Kidney (tissue), 14 donors: Measurements from ENCODE around the gene ANKZF1. TPM values are rescaled to one million over a fixed set of nuclear protein-coding genes. Genes with fewer than 3 reads are reported as not detected.

Experiments used
- DNase-seq, 5 donors: peaks; one replicate each; pipeline ENCODE4 v3.0.0-alpha.2; 2013 to 2020
- FAIRE-seq: peaks from 2 replicates; lab custom pipeline; 2012; peaks lifted over from hg19 to GRCh38; lab: Jason Lieb, UNC
- H3K27ac ChIP-seq, 2 donors: one replicate each; pipeline ENCODE4 v1.7.0; 2013; ENCODE audit warnings: low read depth in 2 of 2, low read length in 2 of 2, inconsistent platforms in 1 of 2
- H3K27me3 ChIP-seq: one replicate; pipeline ENCODE4 v1.7.1; 2013; ENCODE audit warnings: low read length, inconsistent platforms; ENCODE audit not compliant: control insufficient read depth, insufficient read depth
- H3K36me3 ChIP-seq, 3 donors: one replicate each; pipeline versions ENCODE4 v1.7.0 to v1.7.1; 2013; ENCODE audit warnings: low read length in 3 of 3, control low read depth in 1 of 3, inconsistent platforms in 1 of 3; ENCODE audit not compliant: insufficient read depth in 3 of 3, control insufficient read depth in 2 of 3
- H3K4me1 ChIP-seq, 3 donors: one replicate each; pipeline versions ENCODE4 v1.7.0 to v1.7.1; 2013; ENCODE audit warnings: low read length in 3 of 3, inconsistent platforms in 1 of 3, low read depth in 1 of 3; ENCODE audit not compliant: control insufficient read depth in 2 of 3, insufficient read depth in 2 of 3
- H3K4me3 ChIP-seq, 3 donors: one replicate each; pipeline versions ENCODE4 v1.7.0 to v1.8.1; 2013; ENCODE audit warnings: low read length in 3 of 3, control low read depth in 1 of 3, inconsistent platforms in 1 of 3
- H3K9ac ChIP-seq, 3 donors: one replicate each; pipeline versions ENCODE4 v1.7.0 to v1.7.1; 2013; ENCODE audit warnings: low read length in 3 of 3, control low read depth in 1 of 3, inconsistent platforms in 1 of 3
- H3K9me3 ChIP-seq, 3 donors: one replicate each; pipeline versions ENCODE4 v1.7.0 to v1.7.1; 2013; ENCODE audit warnings: low read length in 3 of 3, control low read depth in 1 of 3, inconsistent platforms in 1 of 3; ENCODE audit not compliant: control insufficient read depth in 2 of 3, insufficient read depth in 1 of 3
- intact Hi-C: fragments of 100-400 bp; cut with DNase I; formaldehyde crosslinking; loops from one replicate; pipeline ENCODE4 v1.11.1; 2022
- polyA plus RNA-seq: library from polyadenylated mRNA; stranded (reverse); fragments of 350-450 nt; fragmentation: Illumina TruSeq; extraction: RNeasy Lipid Tissue Mini Kit (QIAGEN cat#74804); gene quantifications from one replicate; pipeline ENCODE4 v1.2.3, GENCODE V29; 2014; ENCODE audit warnings: low read depth, low replicate concordance; ENCODE audit not compliant: insufficient read depth
- total RNA-seq: library from RNA; stranded (reverse); fragmentation: NEBNext Ultra II Directional; extraction: Animal tissue kit (Norgen Biotek cat#: 25700); gene quantifications from one replicate; pipeline ENCODE4 v1.2.1, GENCODE V29; 2021
- TF ChIP-seq, protein P1 (sequence below): IDR thresholded peaks from 3 replicates; pipeline ENCODE4 v1.5.1; 2012; ENCODE audit warnings: mild to moderate bottlenecking, moderate library complexity, borderline replicate concordance; ENCODE audit not compliant: insufficient read depth; ENCODE audit errors: extremely low read depth
- donor health status: control.
- donor health status: control.
- donor health status: control.
- donor health status: control.
- donor health status: control.
- donor health status: DM: yes; HTN: yes; CAD: no.
- donor health status: Normal renal cell carcinoma (clear cell type).

The ANKZF1 gene
- total and polyA plus RNA-seq, 2 donors from 2014 or later, result 26.6 to 48.9 TPM

DNA sequence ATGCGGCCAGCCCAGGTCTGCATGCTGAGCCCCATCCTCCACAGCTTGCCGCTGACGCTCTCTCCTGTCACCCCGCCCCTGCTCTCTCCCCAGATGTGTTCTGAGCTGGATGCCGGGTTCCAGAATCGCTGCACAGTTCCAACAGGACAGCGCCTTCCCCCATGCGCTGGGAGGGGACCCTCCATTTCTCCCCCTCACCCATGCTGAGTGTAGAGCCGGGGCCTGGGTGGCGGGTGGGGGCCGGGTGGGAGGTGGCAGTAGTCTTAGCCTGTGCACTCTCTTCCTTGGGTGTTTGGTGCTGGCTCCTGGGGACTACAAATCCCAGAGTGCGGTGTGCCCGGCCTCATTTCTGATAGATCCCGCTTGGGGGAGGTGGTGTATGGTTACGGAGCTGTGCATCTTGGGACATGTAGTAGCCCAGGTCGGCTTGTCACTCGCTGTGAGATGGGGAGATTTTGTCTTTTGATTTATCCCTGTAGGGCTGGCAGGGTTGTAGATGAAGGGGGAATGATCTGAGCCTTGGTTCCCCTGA lies 56.4 kb downstream of the ANKZF1 start:
- Histone ChIP-seq H3K36me3 (peaks cover 0 to 15% (median 9%) of the 10 kb centered on the region in 3 donors), H3K9me3 (no peaks in the 10 kb centered on the region), H3K4me1 (peaks cover 0 to 6% (median 0%) of the 10 kb centered on the region in 3 donors), H3K27me3 (no peaks in the 10 kb centered on the region), H3K9ac (no peak overlapping the region), H3K27ac (no peak overlapping the region), H3K4me3 (no peak overlapping the region)
- intact Hi-C loops, result loop anchor here (10.0 kb wide), 1 partner anchor 121 kb away; the partner anchor contains the start of gene NHEJ1
- TF ChIP-seq, protein P1, sequence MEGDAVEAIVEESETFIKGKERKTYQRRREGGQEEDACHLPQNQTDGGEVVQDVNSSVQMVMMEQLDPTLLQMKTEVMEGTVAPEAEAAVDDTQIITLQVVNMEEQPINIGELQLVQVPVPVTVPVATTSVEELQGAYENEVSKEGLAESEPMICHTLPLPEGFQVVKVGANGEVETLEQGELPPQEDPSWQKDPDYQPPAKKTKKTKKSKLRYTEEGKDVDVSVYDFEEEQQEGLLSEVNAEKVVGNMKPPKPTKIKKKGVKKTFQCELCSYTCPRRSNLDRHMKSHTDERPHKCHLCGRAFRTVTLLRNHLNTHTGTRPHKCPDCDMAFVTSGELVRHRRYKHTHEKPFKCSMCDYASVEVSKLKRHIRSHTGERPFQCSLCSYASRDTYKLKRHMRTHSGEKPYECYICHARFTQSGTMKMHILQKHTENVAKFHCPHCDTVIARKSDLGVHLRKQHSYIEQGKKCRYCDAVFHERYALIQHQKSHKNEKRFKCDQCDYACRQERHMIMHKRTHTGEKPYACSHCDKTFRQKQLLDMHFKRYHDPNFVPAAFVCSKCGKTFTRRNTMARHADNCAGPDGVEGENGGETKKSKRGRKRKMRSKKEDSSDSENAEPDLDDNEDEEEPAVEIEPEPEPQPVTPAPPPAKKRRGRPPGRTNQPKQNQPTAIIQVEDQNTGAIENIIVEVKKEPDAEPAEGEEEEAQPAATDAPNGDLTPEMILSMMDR, result no peak
- FAIRE-seq, result no peak
- peak in 4 of 5 donors; percentile 72 to 85 (median 77) for DNase-seq

Other genes starting within 250 kb of the ANKZF1 start
- not detected for gene FEV, start 244.6 kb upstream of the ANKZF1 start, total RNA-seq
- gene FEV, start 244.6 kb upstream of the ANKZF1 start, polyA plus RNA-seq, result not detected
- not detected for gene CRYBA2, start 236.4 kb upstream of the ANKZF1 start, total RNA-seq
- not detected for gene CRYBA2, start 236.4 kb upstream of the ANKZF1 start, polyA plus RNA-seq
- 2.0 TPM for gene CFAP65, start 188.3 kb upstream of the ANKZF1 start, total RNA-seq
- gene CFAP65, start 188.3 kb upstream of the ANKZF1 start, polyA plus RNA-seq, result 0.73 TPM
- 0.88 TPM for gene IHH, start 168.9 kb upstream of the ANKZF1 start, total RNA-seq
- 3.1 TPM for gene IHH, start 168.9 kb upstream of the ANKZF1 start, polyA plus RNA-seq
- gene NHEJ1, start 69.0 kb upstream of the ANKZF1 start, total RNA-seq, result 17.5 TPM
- 17.7 TPM for gene NHEJ1, start 69.0 kb upstream of the ANKZF1 start, polyA plus RNA-seq
- 2.8 TPM for gene SLC23A3, start 59.8 kb upstream of the ANKZF1 start, total RNA-seq
- gene SLC23A3, start 59.8 kb upstream of the ANKZF1 start, polyA plus RNA-seq, result 10.9 TPM
- 97.5 TPM for gene CNPPD1, start 52.9 kb upstream of the ANKZF1 start, total RNA-seq
- 131 TPM for gene CNPPD1, start 52.9 kb upstream of the ANKZF1 start, polyA plus RNA-seq
- gene RETREG2, start 51.5 kb upstream of the ANKZF1 start, total RNA-seq, result 106 TPM
- 112 TPM for gene RETREG2, start 51.5 kb upstream of the ANKZF1 start, polyA plus RNA-seq
- gene ZFAND2B, start 23.0 kb upstream of the ANKZF1 start, total RNA-seq, result 44.8 TPM
- gene ZFAND2B, start 23.0 kb upstream of the ANKZF1 start, polyA plus RNA-seq, result 72.6 TPM
- gene ABCB6, start 10.8 kb upstream of the ANKZF1 start, total RNA-seq, result 17.8 TPM
- 53.6 TPM for gene ABCB6, start 10.8 kb upstream of the ANKZF1 start, polyA plus RNA-seq
- 41.5 TPM for gene ATG9A, start 170 bp upstream of the ANKZF1 start, total RNA-seq
- 24.0 TPM for gene ATG9A, start 170 bp upstream of the ANKZF1 start, polyA plus RNA-seq
- 20.6 TPM for gene GLB1L, start 15.6 kb downstream of the ANKZF1 start, total RNA-seq
- 19.7 TPM for gene GLB1L, start 15.6 kb downstream of the ANKZF1 start, polyA plus RNA-seq
- 29.9 TPM for gene STK16, start 15.7 kb downstream of the ANKZF1 start, total RNA-seq
- gene STK16, start 15.7 kb downstream of the ANKZF1 start, polyA plus RNA-seq, result 53.8 TPM
- gene TUBA4B, start 23.4 kb downstream of the ANKZF1 start, total RNA-seq, result 0.98 TPM
- 15.4 TPM for gene TUBA4B, start 23.4 kb downstream of the ANKZF1 start, polyA plus RNA-seq
- gene TUBA4A, start 24.1 kb downstream of the ANKZF1 start, total RNA-seq, result 49.4 TPM
- 156 TPM for gene TUBA4A, start 24.1 kb downstream of the ANKZF1 start, polyA plus RNA-seq
- 94.3 TPM for gene DNAJB2, start 49.6 kb downstream of the ANKZF1 start, total RNA-seq
- 128 TPM for gene DNAJB2, start 49.6 kb downstream of the ANKZF1 start, polyA plus RNA-seq
- gene PTPRN, start 79.6 kb downstream of the ANKZF1 start, total RNA-seq, result not detected
- not detected for gene PTPRN, start 79.6 kb downstream of the ANKZF1 start, polyA plus RNA-seq
- not detected for gene RESP18, start 102.9 kb downstream of the ANKZF1 start, total RNA-seq
- not detected for gene RESP18, start 102.9 kb downstream of the ANKZF1 start, polyA plus RNA-seq
- 53.3 TPM for gene DNPEP, start 158.1 kb downstream of the ANKZF1 start, total RNA-seq
- gene DNPEP, start 158.1 kb downstream of the ANKZF1 start, polyA plus RNA-seq, result 71.0 TPM
- gene DES, start 188.6 kb downstream of the ANKZF1 start, total RNA-seq, result 74.2 TPM
- gene DES, start 188.6 kb downstream of the ANKZF1 start, polyA plus RNA-seq, result 30.0 TPM
- 26.6 TPM for gene SPEG, start 205.0 kb downstream of the ANKZF1 start, total RNA-seq
- gene SPEG, start 205.0 kb downstream of the ANKZF1 start, polyA plus RNA-seq, result 13.1 TPM